ENCODE measurements around the gene RWDD2A.

GRCh38 chr6:83185096-83185495, 8.1 kb upstream of the RWDD2A start:
- TF ChIP-seq RAD21 (IDR thresholded peaks at IDR 0.05) = no peak
- no peak for TF ChIP-seq ZBTB33 (IDR thresholded peaks at IDR 0.05)
- TF ChIP-seq GABPA (IDR thresholded peaks at IDR 0.05 in 1 of 2, conservative IDR thresholded peaks at IDR 0.05 in 1 of 2) = no peak
- no peak for TF ChIP-seq ATF3 (IDR thresholded peaks at IDR 0.05)
- TF ChIP-seq CTCF (IDR thresholded peaks at IDR 0.05; ENCODE audit: low read depth, low read length, missing input control) = no peak
- TF ChIP-seq REST (IDR thresholded peaks at IDR 0.05) = no peak
- no peak for TF ChIP-seq JUND (IDR thresholded peaks at IDR 0.05)
- TF ChIP-seq MAX (IDR thresholded peaks at IDR 0.05) = no peak
